ENCODE data around the gene CEP164.

GRCh38 chr11:117302228-117302627 lies 25.4 kb upstream of the CEP164 start:
- no peak for TF ChIP-seq THAP7 (CRISPR knock-in tag; IDR thresholded peaks at IDR 0.05)
- no peak for TF ChIP-seq GTF2F1 (IDR thresholded peaks at IDR 0.05; ENCODE audit: low read depth, low read length)
- TF ChIP-seq ZFX (CRISPR knock-in tag; IDR thresholded peaks at IDR 0.05) = no peak
- TF ChIP-seq ZBTB33 (CRISPR knock-in tag; IDR thresholded peaks at IDR 0.05) = no peak
- no peak for TF ChIP-seq HCFC1 (IDR thresholded peaks at IDR 0.05; ENCODE audit: low read depth, low read length)
- TF ChIP-seq, protein P1, sequence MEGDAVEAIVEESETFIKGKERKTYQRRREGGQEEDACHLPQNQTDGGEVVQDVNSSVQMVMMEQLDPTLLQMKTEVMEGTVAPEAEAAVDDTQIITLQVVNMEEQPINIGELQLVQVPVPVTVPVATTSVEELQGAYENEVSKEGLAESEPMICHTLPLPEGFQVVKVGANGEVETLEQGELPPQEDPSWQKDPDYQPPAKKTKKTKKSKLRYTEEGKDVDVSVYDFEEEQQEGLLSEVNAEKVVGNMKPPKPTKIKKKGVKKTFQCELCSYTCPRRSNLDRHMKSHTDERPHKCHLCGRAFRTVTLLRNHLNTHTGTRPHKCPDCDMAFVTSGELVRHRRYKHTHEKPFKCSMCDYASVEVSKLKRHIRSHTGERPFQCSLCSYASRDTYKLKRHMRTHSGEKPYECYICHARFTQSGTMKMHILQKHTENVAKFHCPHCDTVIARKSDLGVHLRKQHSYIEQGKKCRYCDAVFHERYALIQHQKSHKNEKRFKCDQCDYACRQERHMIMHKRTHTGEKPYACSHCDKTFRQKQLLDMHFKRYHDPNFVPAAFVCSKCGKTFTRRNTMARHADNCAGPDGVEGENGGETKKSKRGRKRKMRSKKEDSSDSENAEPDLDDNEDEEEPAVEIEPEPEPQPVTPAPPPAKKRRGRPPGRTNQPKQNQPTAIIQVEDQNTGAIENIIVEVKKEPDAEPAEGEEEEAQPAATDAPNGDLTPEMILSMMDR (IDR thresholded peaks at IDR 0.05 in 2 of 3, conservative IDR thresholded peaks at IDR 0.05 in 1 of 3; ENCODE audit: insufficient read depth in 2 of 3, low read depth in 1 of 3, low read length in 3 of 3) = no peak
- TF ChIP-seq ERF (CRISPR knock-in tag; IDR thresholded peaks at IDR 0.05) = no peak
- no peak for TF ChIP-seq PCBP2 (IDR thresholded peaks at IDR 0.05; ENCODE audit: low read depth, low read length, poor library complexity, severe bottlenecking)
- no peak for TF ChIP-seq NFE2 (IDR thresholded peaks at IDR 0.05; ENCODE audit: low read depth)
- no peak for TF ChIP-seq ZNF239 (CRISPR knock-in tag; IDR thresholded peaks at IDR 0.05)
- no peak for TF ChIP-seq GABPA (tag; conservative IDR thresholded peaks at IDR 0.05; ENCODE audit: low read depth)
- TF ChIP-seq TAF9B (IDR thresholded peaks at IDR 0.05; ENCODE audit: partially characterized antibody) = no peak
- no peak for TF ChIP-seq POLR2AphosphoS5 (IDR thresholded peaks at IDR 0.05; ENCODE audit: control insufficient read depth, insufficient read depth, low read depth, low read length)
- TF ChIP-seq, protein P2, sequence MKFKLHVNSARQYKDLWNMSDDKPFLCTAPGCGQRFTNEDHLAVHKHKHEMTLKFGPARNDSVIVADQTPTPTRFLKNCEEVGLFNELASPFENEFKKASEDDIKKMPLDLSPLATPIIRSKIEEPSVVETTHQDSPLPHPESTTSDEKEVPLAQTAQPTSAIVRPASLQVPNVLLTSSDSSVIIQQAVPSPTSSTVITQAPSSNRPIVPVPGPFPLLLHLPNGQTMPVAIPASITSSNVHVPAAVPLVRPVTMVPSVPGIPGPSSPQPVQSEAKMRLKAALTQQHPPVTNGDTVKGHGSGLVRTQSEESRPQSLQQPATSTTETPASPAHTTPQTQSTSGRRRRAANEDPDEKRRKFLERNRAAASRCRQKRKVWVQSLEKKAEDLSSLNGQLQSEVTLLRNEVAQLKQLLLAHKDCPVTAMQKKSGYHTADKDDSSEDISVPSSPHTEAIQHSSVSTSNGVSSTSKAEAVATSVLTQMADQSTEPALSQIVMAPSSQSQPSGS (CRISPR knock-in tag; IDR thresholded peaks at IDR 0.05) = no peak
